MM.1S (cell line): ENCODE results near the gene TMCC1.

ENCODE experiments used
- DNase-seq: peaks from one replicate; pipeline ENCODE4 v3.0.0-alpha.2; 2015
- H2AFZ ChIP-seq: fragments of 300-600 bp; sonication (generic); 2 replicates; pipeline ENCODE4 v1.6.0; 2016; ENCODE audit warnings: antibody characterized with exemption, low read length
- H3F3A ChIP-seq: fragments of 300-600 bp; sonication (generic); 2 replicates; pipeline ENCODE4 v1.6.1; 2016; ENCODE audit warnings: mild to moderate bottlenecking, antibody characterized with exemption, low read length, moderate library complexity, mixed read lengths; ENCODE audit not compliant: insufficient read depth
- H3K27ac ChIP-seq: fragments of 300-600 bp; sonication (generic); 2 replicates; pipeline ENCODE4 v1.5.1; 2016; ENCODE audit warnings: mild to moderate bottlenecking, low read length
- H3K27me3 ChIP-seq: fragments of 300-600 bp; sonication (generic); replicated peaks from 2 replicates; pipeline ENCODE4 v1.6.0; 2016; ENCODE audit warnings: low read length; ENCODE audit not compliant: insufficient read depth
- H3K36me3 ChIP-seq: fragments of 300-600 bp; sonication (generic); replicated peaks from 2 replicates; pipeline ENCODE4 v1.6.1; 2016; ENCODE audit warnings: mild to moderate bottlenecking, low read length, mixed read lengths; ENCODE audit not compliant: insufficient read depth
- H3K4me1 ChIP-seq: fragments of 300-600 bp; sonication (generic); 2 replicates; pipeline ENCODE4 v1.6.1; 2016; ENCODE audit warnings: low read length, mixed read lengths
- H3K4me2 ChIP-seq: fragments of 300-600 bp; sonication (generic); 2 replicates; pipeline ENCODE4 v1.6.0; 2016; ENCODE audit warnings: low read depth, low read length
- H3K4me3 ChIP-seq: fragments of 300-600 bp; sonication (generic); 2 replicates; pipeline ENCODE4 v1.5.1; 2016; ENCODE audit warnings: low read length, mixed read lengths
- H3K79me2 ChIP-seq: fragments of 300-600 bp; sonication (generic); 2 replicates; pipeline ENCODE4 v1.6.1; 2016; ENCODE audit warnings: mixed run types, low read length, mixed read lengths
- H3K9ac ChIP-seq: fragments of 300-600 bp; sonication (generic); 2 replicates; pipeline ENCODE4 v1.6.1; 2016; ENCODE audit warnings: low read length, mixed read lengths
- H3K9me2 ChIP-seq: fragments of 300-600 bp; sonication (generic); replicated peaks from 2 replicates; pipeline ENCODE4 v1.6.1; 2016; ENCODE audit warnings: mild to moderate bottlenecking, low read length, mixed read lengths; ENCODE audit not compliant: insufficient read depth
- H3K9me3 ChIP-seq: fragments of 300-600 bp; sonication (generic); replicated peaks from 2 replicates; pipeline ENCODE4 v1.6.1; 2016; ENCODE audit warnings: mild to moderate bottlenecking, low read length, mixed read lengths; ENCODE audit not compliant: insufficient read depth
- H4K20me1 ChIP-seq: fragments of 300-600 bp; sonication (generic); 2 replicates; pipeline ENCODE4 v1.6.1; 2016; ENCODE audit warnings: mild to moderate bottlenecking, low read length, moderate library complexity, mixed read lengths; ENCODE audit not compliant: insufficient read depth
- EZH2 ChIP-seq: fragments of 300-600 bp; sonication (generic); optimal IDR thresholded peaks from 2 replicates; pipeline ENCODE3; 2017; ENCODE audit warnings: low read depth, mild to moderate bottlenecking, antibody characterized with exemption, low read length, mixed read lengths
- EZH2phosphoT487 ChIP-seq: fragments of 300-600 bp; sonication (generic); IDR thresholded peaks from 2 replicates; pipeline ENCODE4 v1.6.1; 2018; ENCODE audit warnings: antibody characterized with exemption, low read length
- TF ChIP-seq, protein P1 (sequence below): fragments of 300-600 bp; sonication (generic); IDR thresholded peaks from 2 replicates; pipeline ENCODE4 v1.5.1; 2016; ENCODE audit warnings: antibody characterized with exemption, low read length, mixed read lengths

Gene TMCC1

DNA sequence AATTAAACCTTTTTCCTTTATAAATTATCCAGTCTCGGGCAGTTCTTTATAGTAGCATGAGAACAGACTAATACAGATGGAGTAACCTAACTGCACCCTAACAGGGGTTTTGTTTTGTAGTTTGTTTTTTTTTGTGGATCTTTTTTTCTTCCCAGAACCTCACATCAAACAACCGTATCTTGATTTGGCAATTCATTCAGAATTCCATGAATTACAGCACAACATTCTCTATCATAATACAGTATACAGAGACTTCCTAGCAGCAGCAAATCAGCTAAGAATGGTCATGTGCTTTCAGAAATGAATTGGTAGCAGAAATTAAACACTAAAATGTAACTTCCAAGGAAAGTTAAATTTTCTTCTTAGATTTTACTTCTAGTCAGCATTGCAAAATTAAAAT, 114.6 kb downstream of the TMCC1 start:
- TF ChIP-seq, protein P1, sequence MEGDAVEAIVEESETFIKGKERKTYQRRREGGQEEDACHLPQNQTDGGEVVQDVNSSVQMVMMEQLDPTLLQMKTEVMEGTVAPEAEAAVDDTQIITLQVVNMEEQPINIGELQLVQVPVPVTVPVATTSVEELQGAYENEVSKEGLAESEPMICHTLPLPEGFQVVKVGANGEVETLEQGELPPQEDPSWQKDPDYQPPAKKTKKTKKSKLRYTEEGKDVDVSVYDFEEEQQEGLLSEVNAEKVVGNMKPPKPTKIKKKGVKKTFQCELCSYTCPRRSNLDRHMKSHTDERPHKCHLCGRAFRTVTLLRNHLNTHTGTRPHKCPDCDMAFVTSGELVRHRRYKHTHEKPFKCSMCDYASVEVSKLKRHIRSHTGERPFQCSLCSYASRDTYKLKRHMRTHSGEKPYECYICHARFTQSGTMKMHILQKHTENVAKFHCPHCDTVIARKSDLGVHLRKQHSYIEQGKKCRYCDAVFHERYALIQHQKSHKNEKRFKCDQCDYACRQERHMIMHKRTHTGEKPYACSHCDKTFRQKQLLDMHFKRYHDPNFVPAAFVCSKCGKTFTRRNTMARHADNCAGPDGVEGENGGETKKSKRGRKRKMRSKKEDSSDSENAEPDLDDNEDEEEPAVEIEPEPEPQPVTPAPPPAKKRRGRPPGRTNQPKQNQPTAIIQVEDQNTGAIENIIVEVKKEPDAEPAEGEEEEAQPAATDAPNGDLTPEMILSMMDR: no peak
- TF ChIP-seq EZH2: no peak
- TF ChIP-seq EZH2phosphoT487: no peak
- Histone ChIP-seq H3K9me3 (no peaks in the 10 kb centered on the region), H3K9ac (no peak overlapping the region), H3K4me3 (no peak overlapping the region), H3K9me2 (no peaks in the 10 kb centered on the region), H3K27ac (no peak overlapping the region), H3K4me2 (no peak overlapping the region), H3K36me3 (no peaks in the 10 kb centered on the region), H3F3A (no peaks in the 10 kb centered on the region), H3K27me3 (no peaks in the 10 kb centered on the region), H2AFZ (no peak overlapping the region), H4K20me1 (no peaks in the 10 kb centered on the region), H3K79me2 (peaks cover 9% of the 10 kb centered on the region; the same call in 1 of the 2 replicates), H3K4me1 (no peaks in the 10 kb centered on the region)
- DNase-seq: no peak

DNA sequence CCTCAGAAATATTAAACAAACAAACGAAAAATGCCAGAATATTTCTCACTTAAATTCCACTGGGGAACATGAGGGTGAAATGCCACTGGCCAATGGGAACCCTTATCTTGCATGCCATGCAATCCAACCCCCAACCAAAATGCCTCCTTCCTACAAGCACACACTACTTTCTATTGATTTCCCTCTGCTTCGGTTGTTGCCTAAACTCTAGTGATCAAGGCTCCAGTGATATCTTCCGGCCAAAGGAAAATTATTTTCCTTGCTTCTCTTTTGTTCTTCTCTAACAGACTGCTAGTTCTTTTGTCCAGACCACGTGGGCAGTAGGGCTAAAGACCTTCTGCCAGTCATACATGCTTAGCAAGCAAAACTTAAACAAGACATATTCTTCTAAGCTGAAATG, 115.7 kb downstream of the TMCC1 start:
- H4K20me1 ChIP-seq: no peaks in the 10 kb centered on the region
- no peaks in the 10 kb centered on the region for H3K4me1 ChIP-seq
- H3K4me3 ChIP-seq: no peak overlapping the region
- no peak for DNase-seq
- peaks cover 9% of the 10 kb centered on the region; the same call in 1 of the 2 replicates for H3K79me2 ChIP-seq
- no peak overlapping the region for H2AFZ ChIP-seq
- H3F3A ChIP-seq: no peaks in the 10 kb centered on the region
- H3K9me2 ChIP-seq: no peaks in the 10 kb centered on the region
- no peak overlapping the region for H3K4me2 ChIP-seq
- TF ChIP-seq, protein P1: no peak
- TF ChIP-seq EZH2phosphoT487: no peak
- TF ChIP-seq EZH2: no peak
- no peaks in the 10 kb centered on the region for H3K27me3 ChIP-seq
- H3K9me3 ChIP-seq: no peaks in the 10 kb centered on the region
- no peaks in the 10 kb centered on the region for H3K36me3 ChIP-seq
- no peak overlapping the region for H3K9ac ChIP-seq
- no peak overlapping the region for H3K27ac ChIP-seq

DNA sequence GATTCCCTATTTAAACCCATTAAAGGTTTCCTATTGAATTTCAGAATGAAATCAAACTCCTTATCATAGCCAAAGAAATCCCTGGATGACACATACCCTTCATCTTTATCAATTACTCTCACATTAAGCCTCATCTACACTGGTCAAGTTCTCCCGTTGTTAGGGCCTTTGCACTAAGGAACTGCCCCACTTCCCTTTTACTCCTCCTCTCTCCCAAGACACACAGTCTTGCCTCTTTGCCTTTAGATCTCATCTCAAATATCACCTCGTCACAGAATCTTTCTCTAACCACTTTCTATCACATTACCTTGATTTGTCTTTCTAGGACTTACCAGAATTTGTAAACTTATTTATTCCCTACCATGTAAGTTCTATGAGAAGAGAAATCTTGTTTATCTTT, 117.6 kb downstream of the TMCC1 start:
- H3K4me1 ChIP-seq: no peaks in the 10 kb centered on the region
- H3F3A ChIP-seq: no peaks in the 10 kb centered on the region
- no peaks in the 10 kb centered on the region for H3K9me2 ChIP-seq
- no peaks in the 10 kb centered on the region for H3K9me3 ChIP-seq
- no peaks in the 10 kb centered on the region for H3K36me3 ChIP-seq
- TF ChIP-seq EZH2phosphoT487 (no peak), EZH2 (no peak)
- TF ChIP-seq, protein P1: no peak
- no peak overlapping the region for H3K27ac ChIP-seq
- no peak overlapping the region for H3K4me3 ChIP-seq
- H4K20me1 ChIP-seq: no peaks in the 10 kb centered on the region
- no peak overlapping the region for H3K9ac ChIP-seq
- H2AFZ ChIP-seq: no peak overlapping the region
- peaks cover 6% of the 10 kb centered on the region; the same call in 1 of the 2 replicates for H3K79me2 ChIP-seq
- no peaks in the 10 kb centered on the region for H3K27me3 ChIP-seq
- no peak overlapping the region for H3K4me2 ChIP-seq
- no peak for DNase-seq
